Posterior cingulate gyrus (tissue), 11 donors: Measurements from ENCODE around the gene C16orf74.
A peak's percentile ranks its signal among the peaks of the same experiment; 100 is the strongest.

Experiments used
- DNase-seq, 10 donors: peaks; one replicate each; pipeline versions ENCODE4 v3.0.0 to v3.0.0-alpha.2; 2020 to 2021; ENCODE audit warnings: mixed read lengths in 3 of 10
- intact Hi-C: fragments of 100-400 bp; cut with DNase I; formaldehyde crosslinking; loops from one replicate; pipeline ENCODE4 v1.15.1; 2023

C16orf74 gene

GRCh38 chr16:85699628-85700027, 51.3 kb downstream of the C16orf74 start:
- intact Hi-C loops = no loop called here

GRCh38 chr16:85698935-85699558, 51.8 kb downstream of the C16orf74 start:
- no peak for DNase-seq
- intact Hi-C loops = no loop called here

More at GRCh38 chr16:85699628-85700027, 51.3 kb downstream of the C16orf74 start:
- peak in 8 of 10 donors; percentile 48 to 94 (median 66) for DNase-seq

- peak in 1 of 10 donors; percentile 59 for DNase-seq
- intact Hi-C loops = no loop called here
Measured at GRCh38 chr16:85698459-85698891, 52.4 kb downstream of the C16orf74 start.

- intact Hi-C loops = no loop called here
- peak in 1 of 10 donors; percentile 31 for DNase-seq
Measured at GRCh38 chr16:85697431-85697830, 53.5 kb downstream of the C16orf74 start.

- peak in 6 of 10 donors; percentile 32 to 92 (median 66) for DNase-seq
- intact Hi-C loops = no loop called here
Measured at GRCh38 chr16:85696781-85697180, 54.1 kb downstream of the C16orf74 start.

- intact Hi-C loops = no loop called here
- peak in 3 of 10 donors; percentile 35 to 63 (median 37) for DNase-seq
Measured at GRCh38 chr16:85695196-85696128, 55.4 kb downstream of the C16orf74 start.

- DNase-seq = peak in 3 of 10 donors; percentile 12 to 63 (median 13)
- intact Hi-C loops = no loop called here
Measured at GRCh38 chr16:85690469-85691064, 60.3 kb downstream of the C16orf74 start.

- DNase-seq = no peak
- intact Hi-C loops = no loop called here
Measured at GRCh38 chr16:85689950-85690320, 61.0 kb downstream of the C16orf74 start.

- intact Hi-C loops = no loop called here
- DNase-seq = peak in 3 of 10 donors; percentile 44 to 72 (median 69)
Measured at GRCh38 chr16:85689285-85689949, 61.5 kb downstream of the C16orf74 start.

GRCh38 chr16:85688586-85689284, 62.2 kb downstream of the C16orf74 start, which contains the start of gene GINS2:
TSS of gene GINS2 (minus strand) at chr16:85688954. CDS start at chr16:85688898, 56 bp downstream.
- intact Hi-C loops = no loop called here
- peak; percentile 70 to 98 (median 85) for DNase-seq

- DNase-seq = peak in 3 of 10 donors; percentile 65 to 76 (median 70)
- intact Hi-C loops = no loop called here
Measured at GRCh38 chr16:85687651-85688471, 63.0 kb downstream of the C16orf74 start.

- peak in 3 of 10 donors; percentile 30 to 61 (median 41) for DNase-seq
- intact Hi-C loops = no loop called here
Measured at GRCh38 chr16:85686912-85687591, 63.8 kb downstream of the C16orf74 start.

- peak in 1 of 10 donors; percentile 2 for DNase-seq
- intact Hi-C loops = no loop called here
Measured at GRCh38 chr16:85685251-85685650, 65.6 kb downstream of the C16orf74 start.

- intact Hi-C loops = no loop called here
- peak in 3 of 10 donors; percentile 13 to 53 (median 45) for DNase-seq
Measured at GRCh38 chr16:85683363-85683762, 67.5 kb downstream of the C16orf74 start.

GRCh38 chr16:85682516-85682915, 68.4 kb downstream of the C16orf74 start:
- peak in 3 of 10 donors; percentile 22 to 38 (median 30) for DNase-seq
- intact Hi-C loops = no loop called here

GRCh38 chr16:85681255-85681654, 69.6 kb downstream of the C16orf74 start:
- DNase-seq = peak in 3 of 10 donors; percentile 4 to 29 (median 8)
- intact Hi-C loops = no loop called here

- intact Hi-C loops = no loop called here
- peak in 3 of 10 donors; percentile 5 to 18 (median 9) for DNase-seq
Measured at GRCh38 chr16:85680352-85680944, 70.4 kb downstream of the C16orf74 start.

GRCh38 chr16:85679870-85680269, 71.0 kb downstream of the C16orf74 start:
- DNase-seq = peak in 3 of 10 donors; percentile 28 to 69 (median 47)
- intact Hi-C loops = no loop called here
